GM19099 (cell line): ENCODE results near the gene HDAC4.

Experiments
- POLR2A ChIP-seq: IDR thresholded peaks from 3 replicates; pipeline ENCODE4 v1.6.1; 2011; ENCODE audit warnings: low read depth; ENCODE audit not compliant: insufficient read length; ENCODE audit errors: extremely low read depth

The HDAC4 gene

DNA sequence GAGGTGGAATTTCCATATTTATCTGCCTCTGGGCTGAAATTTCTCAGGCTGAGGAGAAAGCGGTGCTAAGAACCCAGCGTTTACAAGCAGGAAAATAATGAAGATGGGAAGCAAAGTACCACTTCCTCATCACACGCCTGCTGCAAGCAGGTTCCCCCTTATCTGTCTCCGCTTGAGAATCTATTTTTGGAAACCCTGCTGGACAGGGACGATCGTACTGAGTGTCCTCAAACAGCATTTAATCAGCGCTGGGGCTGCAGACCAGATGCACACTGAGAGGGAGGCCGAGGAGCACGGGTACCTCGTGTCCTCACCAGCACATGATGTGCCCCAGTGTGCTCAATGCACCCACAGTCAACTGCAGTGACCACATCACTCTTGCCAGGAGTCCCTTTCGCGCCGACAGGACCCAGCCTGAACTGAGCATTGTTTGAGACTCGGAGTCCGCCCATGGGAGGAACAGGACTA is 160.4 kb downstream of the HDAC4 start:
- no peak for TF ChIP-seq POLR2A

GRCh38 chr2:239239607-239240413 is 161.0 kb downstream of the HDAC4 start:
- no peak for TF ChIP-seq POLR2A

- no peak for TF ChIP-seq POLR2A
These were observed 161.8 kb downstream of the HDAC4 start for GRCh38 chr2:239238839-239239606.

- no peak for TF ChIP-seq POLR2A
These were observed 162.4 kb downstream of the HDAC4 start for GRCh38 chr2:239238381-239238780.

DNA sequence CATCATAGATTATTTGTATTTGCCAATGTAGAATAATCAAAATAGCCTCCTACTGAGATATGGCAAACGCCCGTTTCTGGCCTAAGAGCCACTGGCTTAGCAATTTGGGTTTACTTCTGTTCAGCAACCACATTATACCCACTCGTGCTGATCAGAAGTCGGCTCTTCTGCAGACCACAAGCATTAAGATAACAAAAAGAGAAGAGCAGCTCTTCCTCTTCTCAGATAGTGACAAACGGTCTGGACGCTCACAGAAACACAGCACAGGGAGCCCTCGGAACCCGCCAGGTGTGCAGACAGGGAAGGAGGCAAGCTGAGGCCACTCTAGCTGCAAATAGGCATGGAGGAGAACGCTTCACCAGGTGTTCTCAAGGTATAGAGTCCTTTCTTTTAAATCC is 164.0 kb downstream of the HDAC4 start:
- no peak for TF ChIP-seq POLR2A

DNA sequence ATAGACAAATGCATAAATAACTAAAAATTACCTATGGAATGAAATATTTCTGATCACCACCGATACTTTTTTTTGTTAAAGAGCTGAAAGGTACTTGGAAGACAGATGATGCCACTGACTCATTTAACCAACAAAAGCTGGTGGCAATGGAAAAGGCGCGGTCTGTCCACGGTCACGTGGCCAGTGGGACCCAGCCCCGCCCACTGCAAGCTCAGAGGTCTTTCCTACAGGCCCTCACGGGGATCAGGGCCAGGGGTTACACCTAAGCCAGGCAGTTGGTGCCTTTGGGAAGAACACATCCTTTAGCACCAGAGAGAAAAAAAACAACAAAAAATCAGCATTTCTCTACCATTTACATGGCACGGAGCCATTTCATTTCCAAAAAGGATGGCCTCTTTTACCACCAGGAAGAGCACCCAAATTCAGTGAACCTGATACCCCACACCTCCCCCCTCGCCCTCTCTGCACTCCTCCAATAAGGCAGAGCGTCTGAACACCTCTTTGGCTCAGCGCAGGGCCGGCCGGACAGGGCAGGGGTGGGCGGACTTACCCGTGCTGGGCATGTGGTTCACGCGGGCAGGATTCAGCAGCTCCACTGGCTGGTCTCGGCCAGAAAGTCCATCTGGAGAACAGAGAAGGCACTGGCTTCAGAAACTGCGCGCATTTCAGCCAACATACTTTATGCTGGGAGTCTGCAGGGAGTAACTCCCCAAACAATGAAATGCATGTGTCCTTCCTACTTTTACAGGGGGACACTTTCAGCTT is 164.6 kb downstream of the HDAC4 start:
- no peak for TF ChIP-seq POLR2A

- no peak for TF ChIP-seq POLR2A
These were observed 165.5 kb downstream of the HDAC4 start for GRCh38 chr2:239235311-239235710.

- no peak for TF ChIP-seq POLR2A
These were observed 166.3 kb downstream of the HDAC4 start for GRCh38 chr2:239234191-239235175.

GRCh38 chr2:239233576-239233975 is 167.2 kb downstream of the HDAC4 start:
- TF ChIP-seq POLR2A, result no peak

GRCh38 chr2:239232195-239232578 is 168.6 kb downstream of the HDAC4 start:
- no peak for TF ChIP-seq POLR2A

DNA sequence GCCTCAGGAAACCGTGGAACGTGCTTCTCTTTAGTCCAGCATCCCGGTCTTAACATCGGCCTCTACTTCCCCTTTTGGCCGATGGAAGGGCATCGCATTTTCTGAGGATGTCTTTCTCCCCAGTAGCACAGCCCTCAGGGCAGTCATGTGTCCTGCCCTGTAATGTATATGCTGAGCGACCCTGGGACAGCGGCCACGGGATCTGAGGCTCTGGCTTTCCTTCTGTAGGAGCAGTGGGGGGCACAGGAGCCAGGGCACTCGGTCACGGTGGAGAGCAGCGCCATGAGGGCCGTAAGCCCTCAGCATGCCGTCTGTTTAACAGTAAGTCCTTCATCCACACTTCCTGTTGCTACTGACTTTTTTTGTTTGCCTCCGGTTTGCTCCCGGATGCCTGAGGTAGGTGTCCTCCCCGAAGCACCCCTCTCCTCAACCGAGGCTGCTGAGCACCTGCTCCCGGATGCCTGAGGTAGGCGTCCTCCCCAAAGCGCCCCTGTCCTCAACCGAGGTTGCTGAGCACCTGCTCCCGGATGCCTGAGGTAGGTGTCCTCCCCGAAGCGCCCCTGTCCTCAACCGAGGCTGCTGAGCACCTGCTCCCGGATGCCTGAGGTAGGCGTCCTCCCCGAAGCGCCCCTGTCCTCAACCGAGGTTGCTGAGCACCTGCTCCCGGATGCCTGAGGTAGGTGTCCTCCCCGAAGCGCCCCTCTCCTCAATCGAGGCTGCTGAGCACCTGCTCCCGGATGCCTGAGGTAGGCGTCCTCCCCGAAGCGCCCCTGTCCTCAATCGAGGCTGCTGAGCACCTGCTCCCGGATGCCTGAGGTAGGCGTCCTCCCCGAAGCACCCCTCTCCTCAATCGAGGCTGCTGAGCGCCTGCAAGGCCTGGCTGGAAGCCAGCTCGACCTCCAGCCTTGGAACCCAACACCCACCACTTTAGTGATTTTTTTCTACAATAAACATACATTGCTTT is 169.3 kb downstream of the HDAC4 start:
- TF ChIP-seq POLR2A, result no peak

DNA sequence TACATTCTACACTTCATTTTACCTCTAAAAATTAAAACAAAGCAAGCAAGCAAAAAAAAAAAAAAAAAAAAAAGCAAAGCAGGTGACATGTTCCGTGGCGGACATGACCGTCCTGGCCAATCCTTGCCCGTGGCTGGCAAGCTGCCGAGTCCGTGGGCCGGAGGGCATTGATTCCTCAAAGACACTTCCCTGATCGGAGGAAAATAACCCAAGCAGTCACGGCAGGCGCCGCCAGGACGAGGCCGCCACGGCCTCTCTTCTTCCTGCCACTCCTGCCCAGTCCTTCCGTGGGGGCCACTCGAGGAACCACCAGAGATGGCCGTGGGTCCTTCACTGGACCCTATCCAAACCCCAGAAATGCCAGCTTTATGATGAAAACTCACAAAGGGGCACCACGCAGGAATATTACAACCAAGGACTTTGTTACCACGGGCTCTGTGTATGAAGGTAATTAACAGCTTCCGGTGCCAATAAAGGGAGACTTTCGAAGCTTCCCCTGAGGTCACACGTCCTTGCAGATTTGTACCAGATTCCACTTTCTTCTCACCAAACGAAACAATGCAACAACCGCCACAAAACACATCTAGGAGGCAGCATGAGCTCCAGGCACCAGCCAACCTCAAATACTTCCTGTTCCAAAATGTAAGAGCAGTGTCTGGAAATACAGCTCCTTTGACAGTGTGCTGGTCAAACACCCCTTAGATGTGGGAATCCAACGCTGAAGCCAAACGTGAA is 170.3 kb downstream of the HDAC4 start:
- TF ChIP-seq POLR2A, result no peak
